CD4-positive, alpha-beta memory T cell (primary cell): ENCODE measurements around the gene TUBB2A. TPM values are rescaled to one million over a fixed set of nuclear protein-coding genes. Genes with fewer than 3 reads are reported as not detected.
"Not testable (repeated sequence)": the region's sequence is repeated elsewhere in the genome, so short reads cannot be mapped to it uniquely, and the experiment has no call there.

Experiments used
- CTCF ChIA-PET: fragments of 350-600 bp; sonication (Branson Sonifier 250); formaldehyde crosslinking; loops from one replicate; lab custom pipeline; 2021; ENCODE audit warnings: inconsistent platforms; ENCODE audit not compliant: partially characterized antibody; lab: Charles Lee
- POLR2A ChIA-PET: fragments of 350-600 bp; sonication (Branson Sonifier 250); formaldehyde crosslinking; loops from one replicate; lab custom pipeline; 2021; ENCODE audit not compliant: partially characterized antibody; lab: Charles Lee
- DNase-seq, 5 donors: peaks; one replicate each; pipeline versions ENCODE4 v3.0.0 to v3.0.0-alpha.2; 2020 to 2022; ENCODE audit warnings: mixed read lengths in 1 of 5
- H3K27ac ChIP-seq: one replicate; pipeline ENCODE4 v1.7.0; 2013; ENCODE audit warnings: low read depth, low read length
- H3K27me3 ChIP-seq: 2 replicates; pipeline ENCODE4 v1.7.0; 2013; ENCODE audit warnings: mild to moderate bottlenecking, low read length, moderate library complexity; ENCODE audit not compliant: insufficient read depth
- H3K36me3 ChIP-seq: 2 replicates; pipeline ENCODE4 v1.7.0; 2013; ENCODE audit warnings: mild to moderate bottlenecking, low read length, moderate library complexity; ENCODE audit not compliant: insufficient read depth
- H3K4me1 ChIP-seq: 2 replicates; pipeline ENCODE4 v1.7.0; 2013; ENCODE audit warnings: mild to moderate bottlenecking, low read length, moderate library complexity; ENCODE audit not compliant: insufficient read depth
- H3K4me3 ChIP-seq, 2 donors: one replicate each; pipeline ENCODE4 v1.7.0; 2013; ENCODE audit warnings: low read length in 2 of 2, mild to moderate bottlenecking in 1 of 2
- H3K9me3 ChIP-seq, 2 donors: one replicate each; pipeline ENCODE4 v1.7.0; 2013; ENCODE audit warnings: low read length in 2 of 2, control low read depth in 1 of 2; ENCODE audit not compliant: control insufficient read depth in 1 of 2
- H3K27ac Mint-ChIP-seq, 7 donors: one replicate each; pipeline ENCODE4 v1.8.0; 2020 to 2021; ENCODE audit warnings: mixed read lengths in 7 of 7, mild to moderate bottlenecking in 6 of 7, inconsistent platforms in 3 of 7, moderate library complexity in 3 of 7
- H3K27me3 Mint-ChIP-seq, 2 donors: one replicate each; pipeline ENCODE4 v1.8.0; 2020 to 2021; ENCODE audit warnings: mixed read lengths in 2 of 2
- H3K36me3 Mint-ChIP-seq, 2 donors: one replicate each; pipeline ENCODE4 v1.8.0; 2020 to 2021; ENCODE audit warnings: mixed read lengths in 2 of 2, inconsistent platforms in 1 of 2, mild to moderate bottlenecking in 1 of 2
- H3K4me1 Mint-ChIP-seq, 4 donors: one replicate each; pipeline ENCODE4 v1.8.0; 2020 to 2021; ENCODE audit warnings: mixed read lengths in 4 of 4, mild to moderate bottlenecking in 1 of 4
- H3K4me3 Mint-ChIP-seq, 8 donors: one replicate each; pipeline ENCODE4 v1.8.0; 2020 to 2021; ENCODE audit warnings: mixed read lengths in 8 of 8, mild to moderate bottlenecking in 7 of 8, moderate library complexity in 6 of 8, inconsistent platforms in 3 of 8
- H3K9me3 Mint-ChIP-seq, 8 donors: one replicate each; pipeline ENCODE4 v1.8.0; 2020 to 2021; ENCODE audit warnings: mixed read lengths in 8 of 8, mild to moderate bottlenecking in 5 of 8, inconsistent platforms in 3 of 8, moderate library complexity in 1 of 8
- intact Hi-C: fragments of 100-400 bp; cut with micrococcal nuclease; formaldehyde crosslinking; loops from one replicate; pipeline ENCODE4 v1.15.1; 2023
- polyA plus RNA-seq, 2 donors: library from polyadenylated mRNA; unstranded; fragments of 300-500 nt; fragmentation: Illumina TruSeq; gene quantifications; one replicate each; pipeline ENCODE4 v1.2.3, GENCODE V29; 2021
- total RNA-seq, 2 experiments: library from RNA; stranded (reverse); gene quantifications; one replicate each; pipeline ENCODE4 v1.2.3, GENCODE V29; 2021

Gene TUBB2A
- total and polyA plus RNA-seq, 4 experiments from 2014 or later = 5.2 to 8.4 (median 6.3) TPM

DNA sequence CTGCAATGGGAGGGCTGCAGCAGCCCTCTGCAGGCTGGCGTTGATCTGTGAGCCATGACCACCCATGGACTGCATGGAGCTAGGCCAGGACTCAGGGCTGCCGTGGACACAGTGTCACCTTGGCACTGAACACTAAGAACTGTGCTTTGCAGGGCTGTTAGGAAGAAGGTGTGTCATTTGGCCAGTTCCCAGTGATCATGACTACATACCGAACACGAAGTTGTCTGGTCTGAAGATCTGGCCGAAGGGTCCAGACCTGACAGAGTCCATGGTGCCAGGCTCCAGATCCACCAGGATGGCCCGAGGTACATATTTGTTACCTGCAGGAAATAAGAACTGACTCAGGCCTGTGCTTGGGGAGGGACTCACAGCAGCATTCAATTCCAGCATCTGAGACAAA, 1.9 kb downstream of the TUBB2A start:
- H3K36me3 ChIP-seq, intact Hi-C loops, H3K27ac ChIP-seq, H3K9me3 Mint-ChIP-seq, POLR2A ChIA-PET, CTCF ChIA-PET, H3K27me3 Mint-ChIP-seq, H3K4me3 ChIP-seq, H3K27me3 ChIP-seq, DNase-seq, H3K9me3 ChIP-seq: not testable (repeated sequence)
- H3K4me1 Mint-ChIP-seq = peaks cover 14 to 33% (median 22%) of the 10 kb centered on the region in 4 donors
- peaks cover 14 to 16% of the 10 kb centered on the region in 2 donors for H3K36me3 Mint-ChIP-seq
- peaks cover 25% of the 10 kb centered on the region for H3K4me1 ChIP-seq
- peak overlapping the region in 5 of 7 donors; percentile 48 to 86 (median 68) for H3K27ac Mint-ChIP-seq
- H3K4me3 Mint-ChIP-seq = peak overlapping the region in 4 of 8 donors; percentile 46 to 59 (median 57)

DNA sequence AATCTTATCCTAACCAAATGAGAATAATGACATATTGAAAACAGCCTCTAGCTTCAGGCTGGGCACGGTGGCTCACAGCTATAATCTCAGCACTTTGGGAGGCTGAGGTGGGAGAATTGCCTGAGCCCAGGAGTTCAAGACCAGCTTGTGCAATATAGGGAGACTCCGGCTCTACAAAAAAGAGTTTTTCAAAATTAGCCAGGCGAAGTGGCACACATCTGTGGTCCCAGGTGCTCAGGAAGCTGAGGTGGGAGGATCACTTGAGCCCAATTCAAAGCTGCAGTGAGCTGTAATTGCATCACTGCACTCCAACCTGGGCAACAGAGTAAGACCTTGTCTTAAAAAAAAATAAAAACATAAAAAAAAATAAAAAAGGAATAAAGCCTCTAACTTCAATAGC, 4.7 kb downstream of the TUBB2A start:
- Mint-ChIP-seq H3K36me3 (peaks cover 14 to 23% of the 10 kb centered on the region in 2 donors), H3K4me1 (peaks cover 2 to 12% (median 8%) of the 10 kb centered on the region in 4 donors), H3K27ac (peak overlapping the region in 2 of 7 donors; percentile 42 to 62), H3K27me3 (no peaks in the 10 kb centered on the region), H3K4me3 (no peak overlapping the region), H3K9me3 (no peaks in the 10 kb centered on the region)
- no peak for DNase-seq
- Histone ChIP-seq H3K27ac (no peak overlapping the region), H3K4me1 (peaks cover under 1% of the 10 kb centered on the region), H3K36me3 (no peaks in the 10 kb centered on the region), H3K4me3 (no peak overlapping the region), H3K27me3 (no peaks in the 10 kb centered on the region), H3K9me3 (no peaks in the 10 kb centered on the region)
- intact Hi-C loops = no loop called here
- ChIA-PET POLR2A (interaction anchor here (1.3 kb wide), 1 partner anchor 9 kb away, joined by 6 read pairs; no protein-coding TSS in a partner anchor), CTCF (interaction anchor here (1.0 to 1.2 kb wide), 2 partner anchors 99 to 580 kb away, joined by 3 read pairs; no protein-coding TSS in a partner anchor)

DNA sequence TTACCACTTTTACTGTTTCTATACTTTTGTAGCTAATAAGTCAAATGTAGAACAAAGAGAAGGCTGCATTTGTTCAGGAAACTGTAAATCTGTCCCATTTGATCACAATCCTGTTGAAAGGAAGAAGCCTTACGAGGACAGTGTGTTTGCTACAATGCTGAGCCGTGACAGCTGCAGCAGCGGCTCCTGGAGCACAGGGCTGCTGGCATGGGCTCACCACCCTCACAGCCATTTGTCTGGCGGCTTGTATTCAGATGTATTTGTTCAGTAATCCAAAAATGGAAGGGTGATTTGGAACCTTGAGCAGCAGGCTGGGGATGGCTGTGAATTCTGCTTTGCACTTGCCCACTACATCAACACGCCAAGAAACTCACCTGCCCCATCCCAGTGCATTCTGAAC, 5.7 kb downstream of the TUBB2A start:
- Mint-ChIP-seq H3K9me3 (no peaks in the 10 kb centered on the region), H3K4me1 (peaks cover 0 to 8% (median 5%) of the 10 kb centered on the region in 4 donors), H3K36me3 (peaks cover 18 to 27% of the 10 kb centered on the region in 2 donors), H3K27me3 (no peaks in the 10 kb centered on the region), H3K4me3 (no peak overlapping the region), H3K27ac (no peak overlapping the region)
- no peak overlapping the region for H3K27ac ChIP-seq
- H3K36me3 ChIP-seq = no peaks in the 10 kb centered on the region
- no peaks in the 10 kb centered on the region for H3K4me1 ChIP-seq
- CTCF ChIA-PET = no interaction called here
- DNase-seq = no peak
- intact Hi-C loops = no loop called here
- POLR2A ChIA-PET = no interaction called here
- no peaks in the 10 kb centered on the region for H3K27me3 ChIP-seq
- no peak overlapping the region for H3K4me3 ChIP-seq
- no peaks in the 10 kb centered on the region for H3K9me3 ChIP-seq

DNA sequence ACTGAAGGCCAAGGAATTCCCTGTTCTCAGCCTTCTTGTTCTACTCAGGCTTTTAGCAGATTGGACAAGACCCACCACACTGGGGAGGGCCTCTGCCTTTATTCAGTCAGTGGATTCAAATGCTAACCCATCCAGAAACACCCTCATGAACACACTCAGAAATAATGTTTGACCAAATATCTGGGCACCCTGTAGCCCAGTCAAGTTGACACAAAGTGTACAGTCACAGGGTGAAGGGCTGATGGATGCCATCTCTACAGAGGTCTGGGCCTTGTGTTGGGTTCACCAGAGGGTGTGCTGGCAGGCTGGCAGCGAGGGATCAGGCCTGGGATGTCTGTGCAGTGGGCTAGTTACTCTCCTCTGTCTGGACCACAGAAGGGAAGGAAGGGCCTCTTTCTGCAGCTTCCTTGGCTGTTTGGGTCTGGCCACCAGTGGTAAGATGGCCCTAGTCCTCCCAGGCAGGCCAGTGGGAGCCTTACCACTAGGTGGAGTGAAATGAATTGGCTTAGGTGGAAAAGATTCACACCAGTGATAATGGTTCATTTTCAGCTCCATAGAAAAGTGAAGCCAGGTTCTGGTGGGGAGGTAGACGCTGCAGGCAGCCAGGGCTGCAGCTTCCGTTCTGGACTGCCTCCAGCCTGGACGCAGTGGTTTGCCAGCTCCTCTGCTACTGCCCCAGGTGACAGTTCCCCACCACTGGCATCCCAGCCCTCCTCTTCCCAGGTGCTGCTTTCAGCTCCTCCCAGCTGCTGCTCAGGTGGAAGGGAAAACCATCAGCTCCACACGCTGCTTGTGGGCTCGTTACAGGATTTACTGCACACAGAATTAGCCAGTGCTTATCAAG, 9.2 kb downstream of the TUBB2A start:
- Histone ChIP-seq H3K27ac (no peak overlapping the region), H3K4me1 (no peaks in the 10 kb centered on the region), H3K4me3 (no peak overlapping the region), H3K27me3 (no peaks in the 10 kb centered on the region), H3K36me3 (no peaks in the 10 kb centered on the region), H3K9me3 (no peaks in the 10 kb centered on the region)
- ChIA-PET CTCF (interaction anchor here (0.8 to 2.4 kb wide), 5 partner anchors 9 to 103 kb away, joined by 3 to 9 read pairs (median 4); partner anchors contain the start of gene TUBB2A), POLR2A (interaction anchor here (2.1 kb wide), 1 partner anchor 9 kb away, joined by 6 read pairs; the partner anchor contains the start of gene TUBB2A)
- Mint-ChIP-seq H3K4me1 (peaks cover 2 to 8% (median 3%) of the 10 kb centered on the region in 4 donors), H3K9me3 (no peaks in the 10 kb centered on the region), H3K4me3 (no peak overlapping the region), H3K36me3 (peaks cover 18 to 20% of the 10 kb centered on the region in 2 donors), H3K27ac (peak overlapping the region in 2 of 7 donors; percentile 10 to 43), H3K27me3 (no peaks in the 10 kb centered on the region)
- DNase-seq = no peak
- intact Hi-C loops = no loop called here

DNA sequence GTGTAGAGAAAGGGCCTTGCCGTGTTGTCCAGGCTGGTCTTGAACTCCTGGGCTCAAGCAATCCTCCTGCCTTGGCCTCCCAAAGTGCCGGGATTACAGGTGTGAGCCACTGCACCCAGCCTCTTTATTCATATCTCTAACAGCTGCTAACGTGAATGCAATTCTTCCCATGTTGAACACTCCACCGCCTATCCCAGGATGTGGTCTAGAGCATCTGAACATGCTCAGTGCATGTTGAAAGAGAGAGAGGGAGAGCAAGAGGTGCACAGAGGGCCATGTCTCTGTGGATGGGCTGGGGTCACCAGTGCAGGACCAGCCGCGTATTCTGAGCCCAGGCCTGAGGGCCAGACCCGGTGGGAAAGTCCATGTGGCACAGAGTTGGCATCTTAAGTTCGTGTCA, 12.8 kb downstream of the TUBB2A start:
- Histone ChIP-seq H3K36me3 (no peaks in the 10 kb centered on the region), H3K4me3 (no peak overlapping the region), H3K9me3 (no peaks in the 10 kb centered on the region), H3K27me3 (no peaks in the 10 kb centered on the region), H3K27ac (no peak overlapping the region), H3K4me1 (no peaks in the 10 kb centered on the region)
- Mint-ChIP-seq H3K36me3 (peaks cover 30 to 34% of the 10 kb centered on the region in 2 donors), H3K27me3 (no peaks in the 10 kb centered on the region), H3K27ac (no peak overlapping the region), H3K9me3 (no peaks in the 10 kb centered on the region), H3K4me1 (peaks cover 2 to 8% (median 3%) of the 10 kb centered on the region in 4 donors), H3K4me3 (no peak overlapping the region)
- intact Hi-C loops = no loop called here
- ChIA-PET CTCF (no interaction called here), POLR2A (no interaction called here)
- DNase-seq = no peak

DNA sequence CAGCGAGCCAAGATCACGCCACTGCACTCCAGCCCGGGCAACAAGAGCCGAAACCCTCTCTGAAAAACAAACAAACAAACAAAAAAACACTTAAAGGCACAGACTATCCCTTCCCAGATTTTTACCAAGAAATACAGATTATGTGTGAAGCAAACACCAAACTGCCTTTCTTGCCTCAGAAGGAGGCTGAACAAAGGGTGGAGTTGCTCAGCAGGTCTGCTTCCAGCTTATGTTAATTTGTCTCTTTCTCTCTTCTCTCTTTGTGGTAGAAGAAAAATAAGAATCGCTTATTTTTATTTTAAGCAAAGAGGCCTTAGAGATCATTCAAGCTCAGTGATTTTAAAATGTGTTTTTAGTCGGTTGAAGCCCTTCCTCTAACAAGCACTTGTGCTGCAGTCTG, 14.2 kb downstream of the TUBB2A start:
- no peaks in the 10 kb centered on the region for H3K9me3 Mint-ChIP-seq
- DNase-seq = no peak
- no peaks in the 10 kb centered on the region for H3K27me3 Mint-ChIP-seq
- Histone ChIP-seq H3K9me3 (no peaks in the 10 kb centered on the region), H3K4me3 (no peak overlapping the region), H3K27ac (no peak overlapping the region), H3K27me3 (no peaks in the 10 kb centered on the region), H3K4me1 (no peaks in the 10 kb centered on the region), H3K36me3 (no peaks in the 10 kb centered on the region)
- intact Hi-C loops = no loop called here
- peaks cover 30 to 40% of the 10 kb centered on the region in 2 donors for H3K36me3 Mint-ChIP-seq
- H3K27ac Mint-ChIP-seq = peak overlapping the region in 1 of 7 donors; percentile 51
- CTCF ChIA-PET = no interaction called here
- POLR2A ChIA-PET = no interaction called here
- no peak overlapping the region for H3K4me3 Mint-ChIP-seq
- peaks cover 2 to 8% (median 3%) of the 10 kb centered on the region in 4 donors for H3K4me1 Mint-ChIP-seq

DNA sequence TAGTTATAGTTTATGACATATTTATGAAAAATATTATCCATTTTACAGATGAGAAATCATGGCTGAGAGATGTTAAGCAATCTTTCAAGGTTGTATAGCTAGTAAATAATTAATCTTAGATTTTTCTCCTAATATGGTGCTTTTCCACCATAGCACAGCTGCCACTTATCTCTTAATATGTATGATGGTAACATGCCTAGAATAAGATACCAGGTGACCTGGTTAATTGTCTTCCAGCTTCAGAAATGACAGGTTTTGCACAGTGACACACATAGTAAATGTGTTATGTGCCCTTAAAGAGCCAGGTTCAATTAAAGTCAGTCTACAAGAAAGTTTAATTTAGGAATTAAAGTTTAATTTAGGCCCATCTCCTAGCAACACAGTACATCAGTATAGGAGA, 14.8 kb downstream of the TUBB2A start:
- Histone ChIP-seq H3K27ac (no peak overlapping the region), H3K4me1 (no peaks in the 10 kb centered on the region), H3K36me3 (peaks cover 1% of the 10 kb centered on the region), H3K4me3 (no peak overlapping the region), H3K9me3 (no peaks in the 10 kb centered on the region), H3K27me3 (no peaks in the 10 kb centered on the region)
- DNase-seq = no peak
- H3K4me1 Mint-ChIP-seq = peaks cover 2 to 8% (median 3%) of the 10 kb centered on the region in 4 donors
- H3K9me3 Mint-ChIP-seq = no peaks in the 10 kb centered on the region
- ChIA-PET POLR2A (no interaction called here), CTCF (interaction anchor here (0.9 kb wide), 1 partner anchor 17 kb away, joined by 4 read pairs; no protein-coding TSS in a partner anchor)
- H3K27ac Mint-ChIP-seq = no peak overlapping the region
- intact Hi-C loops = no loop called here
- H3K27me3 Mint-ChIP-seq = no peaks in the 10 kb centered on the region
- no peak overlapping the region for H3K4me3 Mint-ChIP-seq
- H3K36me3 Mint-ChIP-seq = peaks cover 28 to 43% of the 10 kb centered on the region in 2 donors
